CD4-positive, CD25-positive, alpha-beta regulatory T cell (primary cell): ENCODE results near the gene FGGY. TPM values are rescaled to one million over a fixed set of nuclear protein-coding genes. Genes with fewer than 3 reads are reported as not detected.

Experiments
- ATAC-seq, 2 donors: fragments of 150-1000 bp; cut with Tn5 transposase; one replicate each; pipeline ENCODE4 v1.10.0; 2021; ENCODE audit warnings: low read depth in 2 of 2, moderate number of reproducible peaks in 2 of 2, moderate library complexity in 1 of 2
- DNase-seq, 3 donors: peaks; one replicate each; pipeline versions ENCODE4 v3.0.0 to v3.0.0-alpha.2; 2012 to 2022; ENCODE audit warnings: mixed read lengths in 1 of 3
- H3K27ac ChIP-seq: one replicate; pipeline ENCODE4 v1.7.0; 2013; ENCODE audit warnings: mild to moderate bottlenecking, low read length; ENCODE audit not compliant: insufficient read depth, poor library complexity, severe bottlenecking
- H3K27me3 ChIP-seq: one replicate; pipeline ENCODE4 v1.7.0; 2013; ENCODE audit warnings: low read length; ENCODE audit not compliant: control insufficient read depth, insufficient read depth
- H3K36me3 ChIP-seq: one replicate; pipeline ENCODE4 v1.7.0; 2013; ENCODE audit warnings: mild to moderate bottlenecking, low read length, moderate library complexity; ENCODE audit not compliant: control insufficient read depth, insufficient read depth
- H3K4me1 ChIP-seq: 2 replicates; pipeline ENCODE4 v1.7.0; 2013; ENCODE audit warnings: mild to moderate bottlenecking, low read length; ENCODE audit not compliant: insufficient read depth, control insufficient read depth, poor library complexity, severe bottlenecking
- H3K4me3 ChIP-seq: one replicate; pipeline ENCODE4 v1.7.0; 2013; ENCODE audit warnings: low read depth, mild to moderate bottlenecking, low read length, moderate library complexity
- H3K9me3 ChIP-seq, 2 experiments: 1 replicate in 1 of 2; 2 replicates in 1 of 2; pipeline ENCODE4 v1.7.0; 2013; ENCODE audit warnings: low read length in 2 of 2, mild to moderate bottlenecking in 1 of 2, moderate library complexity in 1 of 2; ENCODE audit not compliant: control insufficient read depth in 2 of 2
- H3K27ac Mint-ChIP-seq, 3 donors: one replicate each; pipeline ENCODE4 v1.8.0; 2020 to 2022; ENCODE audit warnings: mild to moderate bottlenecking in 3 of 3, mixed read lengths in 3 of 3, moderate library complexity in 2 of 3
- H3K27me3 Mint-ChIP-seq: one replicate; pipeline ENCODE4 v1.8.0; 2022; ENCODE audit warnings: mild to moderate bottlenecking, mixed read lengths
- H3K36me3 Mint-ChIP-seq: one replicate; pipeline ENCODE4 v1.8.0; 2020; ENCODE audit warnings: mixed read lengths
- H3K4me1 Mint-ChIP-seq, 4 donors: one replicate each; pipeline ENCODE4 v1.8.0; 2020 to 2022; ENCODE audit warnings: mixed read lengths in 4 of 4, mild to moderate bottlenecking in 1 of 4
- H3K4me3 Mint-ChIP-seq, 4 donors: one replicate each; pipeline ENCODE4 v1.8.0; 2020 to 2022; ENCODE audit warnings: mild to moderate bottlenecking in 4 of 4, mixed read lengths in 4 of 4, moderate library complexity in 3 of 4
- H3K9me3 Mint-ChIP-seq, 7 donors: one replicate each; pipeline ENCODE4 v1.8.0; 2020 to 2022; ENCODE audit warnings: mixed read lengths in 7 of 7, mild to moderate bottlenecking in 3 of 7, moderate library complexity in 2 of 7
- polyA plus RNA-seq, 4 donors: library from polyadenylated mRNA; unstranded; fragments of 300-500 nt; fragmentation: Illumina TruSeq; gene quantifications; one replicate each; pipeline ENCODE4 v1.2.3, GENCODE V29; 2021
- total RNA-seq: library from RNA; stranded (reverse); gene quantifications from one replicate; pipeline ENCODE4 v1.2.3, GENCODE V29; 2022

Gene FGGY
- total and polyA plus RNA-seq, 5 donors from 2014 or later = 1.9 to 7.7 (median 4.5) TPM

DNA sequence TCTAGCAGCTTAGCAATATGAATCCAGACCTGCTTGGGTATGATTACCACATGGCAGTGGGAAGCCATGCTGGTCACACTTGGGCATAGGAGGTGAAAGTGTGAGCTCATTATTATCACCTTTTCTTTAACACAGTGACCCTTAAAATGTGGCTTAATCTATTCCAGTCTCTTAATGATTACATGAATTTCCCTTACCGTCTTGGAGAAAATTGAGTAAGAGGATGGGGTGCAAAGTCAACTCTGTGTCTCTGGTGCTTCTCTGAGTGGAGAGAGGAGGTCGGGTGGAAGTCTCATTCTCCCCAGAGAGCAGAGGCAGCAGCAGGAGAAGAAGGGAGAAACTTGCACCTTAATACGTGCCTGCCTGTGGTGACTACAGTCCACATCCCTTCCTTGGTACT, 91.3 kb downstream of the FGGY start:
- Histone ChIP-seq H3K4me3 (no peak overlapping the region), H3K4me1 (no peaks in the 10 kb centered on the region), H3K27me3 (no peaks in the 10 kb centered on the region), H3K36me3 (no peaks in the 10 kb centered on the region), H3K9me3 (no peaks in the 10 kb centered on the region), H3K27ac (no peak overlapping the region)
- Mint-ChIP-seq H3K4me3 (no peak overlapping the region), H3K27ac (no peak overlapping the region), H3K9me3 (peaks cover 0 to 4% (median 0%) of the 10 kb centered on the region in 7 donors), H3K27me3 (no peaks in the 10 kb centered on the region), H3K36me3 (no peaks in the 10 kb centered on the region), H3K4me1 (peaks cover 0 to 6% (median 3%) of the 10 kb centered on the region in 4 donors)
- ATAC-seq (no peak), DNase-seq (no peak)

GRCh38 chr1:59389847-59390246, 93.0 kb downstream of the FGGY start:
- Mint-ChIP-seq H3K27ac (no peak overlapping the region), H3K4me3 (no peak overlapping the region), H3K4me1 (peaks cover 0 to 6% (median 3%) of the 10 kb centered on the region in 4 donors), H3K27me3 (no peaks in the 10 kb centered on the region), H3K36me3 (peaks cover 3% of the 10 kb centered on the region), H3K9me3 (peaks cover 0 to 4% (median 0%) of the 10 kb centered on the region in 7 donors)
- no peak overlapping the region for H3K27ac ChIP-seq
- no peaks in the 10 kb centered on the region for H3K9me3 ChIP-seq
- H3K4me1 ChIP-seq = no peaks in the 10 kb centered on the region
- ATAC-seq = no peak
- H3K4me3 ChIP-seq = no peak overlapping the region
- no peaks in the 10 kb centered on the region for H3K27me3 ChIP-seq
- H3K36me3 ChIP-seq = no peaks in the 10 kb centered on the region
- DNase-seq = peak in 1 of 3 donors; percentile 57

DNA sequence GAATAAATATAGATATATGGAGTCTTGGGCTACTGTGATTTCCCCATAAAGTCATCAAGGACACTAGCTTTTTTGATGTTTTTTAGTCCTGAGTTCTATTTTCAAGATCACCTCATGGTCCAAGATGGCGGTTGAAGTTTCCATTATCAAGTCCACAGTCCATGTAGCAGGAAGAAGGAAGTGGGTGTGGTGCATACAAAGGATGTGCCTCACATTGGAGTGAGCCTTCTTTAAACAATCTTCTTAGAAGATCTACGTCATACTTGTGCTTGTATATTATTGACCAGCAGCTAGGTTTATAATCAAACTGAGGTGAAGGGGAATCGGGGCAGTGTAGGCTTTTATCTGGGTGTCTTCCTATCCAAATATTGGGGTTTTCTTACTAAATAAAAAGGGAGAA, 93.4 kb downstream of the FGGY start:
- Mint-ChIP-seq H3K27me3 (no peaks in the 10 kb centered on the region), H3K27ac (no peak overlapping the region)

DNA sequence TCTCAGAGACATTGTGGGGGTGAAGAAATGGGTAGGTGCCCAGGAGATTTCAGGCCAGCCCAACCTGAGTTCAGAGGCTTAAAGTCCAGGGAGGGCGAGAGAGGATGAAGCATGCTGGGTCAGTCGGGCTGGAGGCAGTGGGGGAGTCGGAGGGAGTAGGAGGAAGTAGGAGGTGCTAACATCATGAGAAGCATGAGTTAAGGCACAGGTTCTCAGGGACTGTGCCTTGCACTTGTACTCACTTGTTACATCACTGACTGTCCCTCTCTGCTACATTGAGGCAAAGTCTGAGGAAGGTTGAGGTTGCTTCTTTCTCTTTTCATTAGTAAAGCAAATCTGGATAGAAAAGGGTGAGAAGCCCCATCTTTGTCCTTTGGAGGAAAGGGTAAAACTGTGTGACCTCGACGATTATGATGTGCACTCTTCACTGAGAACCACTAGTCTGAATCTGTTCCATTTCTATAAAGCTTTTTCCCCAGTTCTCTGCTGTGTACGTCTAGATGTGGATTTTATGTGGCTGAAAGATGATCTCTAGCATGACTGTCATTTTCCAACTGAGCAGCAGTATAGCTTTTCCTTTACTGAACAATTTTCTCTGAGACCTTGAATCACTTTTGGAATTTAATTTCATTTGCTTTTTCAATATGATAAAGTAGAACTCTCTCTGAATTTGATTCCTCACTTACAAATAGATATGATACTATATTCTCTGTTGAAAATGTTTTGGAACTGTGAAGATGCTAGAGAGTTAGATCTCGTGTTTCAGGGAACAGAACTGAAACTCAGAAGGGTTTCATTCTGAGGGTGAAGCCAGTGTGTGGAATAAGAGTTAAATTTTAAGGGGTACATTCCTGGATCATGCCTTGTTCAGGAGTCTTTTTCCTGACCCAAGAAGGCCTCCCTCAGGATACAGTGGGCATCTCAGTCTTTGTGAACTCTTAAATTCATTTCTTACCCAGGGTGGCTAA, 94.6 kb downstream of the FGGY start:
- peaks cover 0 to 4% (median 0%) of the 10 kb centered on the region in 7 donors for H3K9me3 Mint-ChIP-seq
- H3K27ac Mint-ChIP-seq = peak overlapping the region in 1 of 3 donors; percentile 17
- H3K4me3 Mint-ChIP-seq = no peak overlapping the region

More for the DNA sequence above, 93.4 kb downstream of the FGGY start:
- H3K36me3 Mint-ChIP-seq = peaks cover 4% of the 10 kb centered on the region
- Histone ChIP-seq H3K27me3 (no peaks in the 10 kb centered on the region), H3K27ac (no peak overlapping the region), H3K9me3 (no peaks in the 10 kb centered on the region), H3K4me1 (no peaks in the 10 kb centered on the region), H3K4me3 (no peak overlapping the region), H3K36me3 (no peaks in the 10 kb centered on the region)
- H3K9me3 Mint-ChIP-seq = peaks cover 0 to 4% (median 0%) of the 10 kb centered on the region in 7 donors
- no peak for ATAC-seq
- DNase-seq = peak in 1 of 3 donors; percentile 57
- no peak overlapping the region for H3K4me3 Mint-ChIP-seq
- H3K4me1 Mint-ChIP-seq = peaks cover 0 to 6% (median 3%) of the 10 kb centered on the region in 4 donors

DNA sequence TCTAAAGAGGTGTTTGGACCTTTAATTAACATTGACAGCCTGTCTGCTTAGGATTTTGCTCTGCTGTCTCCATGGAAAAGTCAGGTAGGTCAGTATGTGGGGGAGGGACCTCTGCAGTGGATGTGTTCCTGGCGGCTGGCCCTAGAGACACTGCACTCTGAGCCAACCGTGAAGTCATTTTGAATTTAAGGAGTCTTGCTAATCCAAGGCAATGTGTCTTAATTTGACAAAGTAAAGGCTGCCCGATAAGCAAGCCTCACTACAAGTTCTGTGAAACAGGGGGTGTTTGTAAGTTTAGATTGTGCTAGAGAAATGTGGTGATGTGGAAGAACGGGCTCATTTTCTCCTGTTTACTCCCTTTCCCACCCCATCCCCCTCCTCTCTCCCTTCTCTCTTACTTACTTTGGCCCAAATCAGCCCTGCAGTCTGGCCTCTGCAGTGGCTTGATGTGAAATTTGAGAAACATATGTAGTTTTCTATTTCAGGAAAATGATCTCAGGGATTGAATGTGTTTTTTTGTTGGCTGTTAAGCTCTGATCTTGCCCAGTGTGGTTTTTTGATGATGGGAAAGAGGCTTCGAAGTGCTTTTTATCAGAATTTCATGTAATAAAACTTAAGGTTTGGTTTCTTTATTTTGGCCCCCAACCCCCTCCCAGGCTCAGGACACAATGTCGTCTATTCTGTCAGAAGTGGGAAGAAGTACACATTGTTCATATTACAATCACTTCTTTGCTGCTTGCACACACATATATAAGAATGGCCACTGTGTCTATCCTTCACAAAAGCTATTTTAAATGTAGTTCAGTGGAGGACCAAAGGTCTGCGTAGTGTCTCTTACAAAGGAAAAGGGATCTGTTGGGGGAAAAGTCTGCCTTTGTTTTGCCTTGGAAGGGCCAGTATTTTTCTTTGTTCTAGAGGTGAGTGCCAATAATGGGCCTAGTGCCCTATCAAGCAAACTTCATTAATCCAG, 96.6 kb downstream of the FGGY start:
- no peak overlapping the region for H3K27ac Mint-ChIP-seq
- Histone ChIP-seq H3K4me1 (no peaks in the 10 kb centered on the region), H3K27ac (no peak overlapping the region), H3K36me3 (no peaks in the 10 kb centered on the region), H3K27me3 (no peaks in the 10 kb centered on the region), H3K4me3 (no peak overlapping the region), H3K9me3 (no peaks in the 10 kb centered on the region)
- H3K27me3 Mint-ChIP-seq = no peaks in the 10 kb centered on the region
- ATAC-seq = no peak
- no peak for DNase-seq
- peaks cover 4% of the 10 kb centered on the region for H3K36me3 Mint-ChIP-seq
- peaks cover 0 to 4% (median 0%) of the 10 kb centered on the region in 7 donors for H3K9me3 Mint-ChIP-seq
- H3K4me3 Mint-ChIP-seq = no peak overlapping the region
- peaks cover 0 to 6% (median 3%) of the 10 kb centered on the region in 4 donors for H3K4me1 Mint-ChIP-seq

More for the DNA sequence above, 94.6 kb downstream of the FGGY start:
- Mint-ChIP-seq H3K4me1 (peaks cover 0 to 6% (median 3%) of the 10 kb centered on the region in 4 donors), H3K27me3 (no peaks in the 10 kb centered on the region), H3K36me3 (peaks cover 4% of the 10 kb centered on the region)
- Histone ChIP-seq H3K9me3 (no peaks in the 10 kb centered on the region), H3K27me3 (no peaks in the 10 kb centered on the region), H3K36me3 (no peaks in the 10 kb centered on the region), H3K27ac (no peak overlapping the region), H3K4me3 (no peak overlapping the region), H3K4me1 (no peaks in the 10 kb centered on the region)
- ATAC-seq (no peak), DNase-seq (no peak)

- peaks cover 4% of the 10 kb centered on the region for H3K36me3 Mint-ChIP-seq
- peaks cover 0 to 6% (median 3%) of the 10 kb centered on the region in 4 donors for H3K4me1 Mint-ChIP-seq
- H3K27me3 ChIP-seq = no peaks in the 10 kb centered on the region
- peaks cover 0 to 4% (median 0%) of the 10 kb centered on the region in 7 donors for H3K9me3 Mint-ChIP-seq
- DNase-seq = peak in 1 of 3 donors; percentile 17
- no peak for ATAC-seq
- no peak overlapping the region for H3K4me3 Mint-ChIP-seq
- no peaks in the 10 kb centered on the region for H3K27me3 Mint-ChIP-seq
- H3K27ac Mint-ChIP-seq = peak overlapping the region in 1 of 3 donors; percentile 39
- H3K4me3 ChIP-seq = no peak overlapping the region
- H3K27ac ChIP-seq = no peak overlapping the region
- H3K36me3 ChIP-seq = no peaks in the 10 kb centered on the region
- H3K9me3 ChIP-seq = no peaks in the 10 kb centered on the region
- H3K4me1 ChIP-seq = no peaks in the 10 kb centered on the region
These were observed 98.0 kb downstream of the FGGY start for GRCh38 chr1:59394706-59395425.

DNA sequence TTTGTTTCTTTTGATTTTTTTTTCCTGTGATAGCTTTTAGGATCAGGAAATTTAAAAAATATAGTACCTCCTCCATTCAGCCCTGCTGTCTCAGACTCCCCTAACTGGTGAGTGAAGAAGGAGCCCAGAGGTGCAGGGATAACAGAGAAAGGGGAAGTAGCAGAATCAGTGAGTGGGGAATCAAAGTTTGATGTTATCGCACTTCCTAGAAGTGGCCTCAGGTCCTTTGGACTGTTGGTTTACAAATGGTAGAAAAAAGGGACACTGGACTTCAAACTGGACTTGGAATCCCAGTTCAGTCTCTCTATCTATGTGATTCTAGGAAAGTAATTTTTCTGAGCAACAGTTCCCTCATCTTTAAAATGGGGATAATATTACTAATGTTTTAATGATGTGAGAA, 99.5 kb downstream of the FGGY start:
- Mint-ChIP-seq H3K27me3 (no peaks in the 10 kb centered on the region), H3K4me1 (no peaks in the 10 kb centered on the region), H3K27ac (no peak overlapping the region), H3K9me3 (no peaks in the 10 kb centered on the region), H3K36me3 (peaks cover 4% of the 10 kb centered on the region), H3K4me3 (no peak overlapping the region)
- no peaks in the 10 kb centered on the region for H3K27me3 ChIP-seq
- H3K27ac ChIP-seq = no peak overlapping the region
- ATAC-seq (no peak), DNase-seq (no peak)
- H3K36me3 ChIP-seq = no peaks in the 10 kb centered on the region
- H3K4me3 ChIP-seq = no peak overlapping the region
- H3K4me1 ChIP-seq = no peaks in the 10 kb centered on the region
- H3K9me3 ChIP-seq = no peaks in the 10 kb centered on the region
